HG03342 (cell line): Measurements from ENCODE around the gene PARD3B.

Experiments used
- ATAC-seq: cut with Tn5 transposase; IDR thresholded peaks from one replicate; pipeline ENCODE4 v1.9.1; 2021; ENCODE audit warnings: mild to moderate bottlenecking, moderate library complexity; ENCODE audit not compliant: unreplicated experiment

PARD3B gene

GRCh38 chr2:204824751-204825453 lies 279.6 kb downstream of the PARD3B start:
- no peak for ATAC-seq

- no peak for ATAC-seq
Observed at GRCh38 chr2:204825681-204826080, 280.4 kb downstream of the PARD3B start.

GRCh38 chr2:204827701-204828590 lies 282.7 kb downstream of the PARD3B start:
- ATAC-seq: no peak

GRCh38 chr2:204834716-204835384 lies 289.6 kb downstream of the PARD3B start:
- no peak for ATAC-seq

GRCh38 chr2:204835786-204836185 lies 290.5 kb downstream of the PARD3B start:
- no peak for ATAC-seq

- ATAC-seq: no peak
Observed at GRCh38 chr2:204840504-204840903, 295.2 kb downstream of the PARD3B start.

- ATAC-seq: no peak
Observed at GRCh38 chr2:204842068-204842467, 296.8 kb downstream of the PARD3B start.

GRCh38 chr2:204842661-204843485 lies 297.6 kb downstream of the PARD3B start:
- no peak for ATAC-seq

GRCh38 chr2:204846471-204846870 lies 301.2 kb downstream of the PARD3B start:
- ATAC-seq: no peak

GRCh38 chr2:204849892-204850291 lies 304.6 kb downstream of the PARD3B start:
- no peak for ATAC-seq

- no peak for ATAC-seq
Observed at GRCh38 chr2:204850581-204850980, 305.3 kb downstream of the PARD3B start.

- no peak for ATAC-seq
Observed at GRCh38 chr2:204853905-204854304, 308.6 kb downstream of the PARD3B start.

- no peak for ATAC-seq
Observed at GRCh38 chr2:204860274-204860673, 315.0 kb downstream of the PARD3B start.

GRCh38 chr2:204862809-204863208 lies 317.5 kb downstream of the PARD3B start:
- ATAC-seq: no peak

GRCh38 chr2:204863336-204863735 lies 318.1 kb downstream of the PARD3B start:
- ATAC-seq: no peak

- ATAC-seq: no peak
Observed at GRCh38 chr2:204869132-204869823, 324.0 kb downstream of the PARD3B start.

GRCh38 chr2:204870053-204870452 lies 324.8 kb downstream of the PARD3B start:
- ATAC-seq: no peak

GRCh38 chr2:204871231-204871953 lies 326.1 kb downstream of the PARD3B start:
- no peak for ATAC-seq

- no peak for ATAC-seq
Observed at GRCh38 chr2:204876311-204876710, 331.0 kb downstream of the PARD3B start.
